Gastroesophageal sphincter (tissue), 3 donors: Measurements from ENCODE around the gene OR4M2.
"Not testable (repeated sequence)": the region's sequence is repeated elsewhere in the genome, so short reads cannot be mapped to it uniquely, and the experiment has no call there.

Source experiments
- CTCF ChIP-seq, 4 experiments: fragments of 200-600 bp in 2 of 4; fragments of 450-650 bp in 2 of 4; sonication (generic) in 1 of 4; IDR thresholded peaks; one replicate each; pipeline ENCODE4 v1.5.1; 2017 to 2019; ENCODE audit warnings: antibody characterized with exemption in 4 of 4, mild to moderate bottlenecking in 2 of 4, moderate library complexity in 2 of 4
- POLR2A ChIP-seq, 2 donors: fragments of 450-650 bp; IDR thresholded peaks; one replicate each; pipeline ENCODE4 v1.6.1; 2017; ENCODE audit warnings: antibody characterized with exemption in 2 of 2, mild to moderate bottlenecking in 2 of 2, moderate library complexity in 1 of 2

- TF ChIP-seq CTCF, POLR2A (IDR thresholded peaks at IDR 0.05): not testable (repeated sequence)
Observed at GRCh38 chr15:22099289-22099891, 19.1 kb downstream of the OR4M2 start.
